Measurements from ENCODE around the gene PKIB.

Gene PKIB

DNA sequence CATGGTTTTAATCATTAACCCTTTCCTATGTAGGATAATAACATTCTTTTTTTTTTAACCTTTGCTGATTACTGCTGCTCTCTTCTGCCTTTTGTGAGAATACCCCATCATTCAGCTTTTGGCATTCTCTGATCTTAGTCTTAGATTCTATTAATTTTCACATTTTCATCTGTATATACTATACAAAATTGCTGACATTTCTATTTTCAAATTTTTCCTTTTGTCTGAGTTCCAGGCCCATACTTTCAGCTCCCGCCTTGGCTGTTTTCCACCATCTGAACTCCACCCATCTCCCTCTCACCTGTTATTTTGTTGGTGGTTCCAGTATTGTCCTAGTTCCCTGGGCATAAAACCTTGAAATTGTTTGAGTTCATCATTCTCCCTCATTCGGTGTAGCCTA lies 59.2 kb downstream of the PKIB start:
- DNase-seq (ENCODE audit: low read depth), result no peak

DNA sequence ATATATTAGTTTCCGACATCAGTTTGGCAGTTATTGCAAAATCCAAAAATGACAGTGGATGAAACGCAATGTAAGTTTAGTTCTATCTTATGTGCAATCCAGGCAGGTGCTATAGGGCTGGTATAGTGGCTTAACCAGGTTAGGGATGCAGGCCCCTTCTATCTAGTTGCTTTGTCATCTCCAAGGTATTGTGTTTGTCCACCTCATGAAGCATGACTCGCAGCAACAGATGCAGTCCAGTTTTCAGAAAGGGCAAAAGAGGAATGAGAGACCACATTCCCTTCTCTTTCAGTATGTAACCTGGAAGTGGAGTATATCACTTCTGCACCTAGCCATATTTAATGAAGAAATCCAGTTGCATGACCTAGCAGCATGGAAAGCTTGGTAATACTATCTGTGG lies 59.7 kb downstream of the PKIB start:
- no peak for DNase-seq (ENCODE audit: low read depth)

DNA sequence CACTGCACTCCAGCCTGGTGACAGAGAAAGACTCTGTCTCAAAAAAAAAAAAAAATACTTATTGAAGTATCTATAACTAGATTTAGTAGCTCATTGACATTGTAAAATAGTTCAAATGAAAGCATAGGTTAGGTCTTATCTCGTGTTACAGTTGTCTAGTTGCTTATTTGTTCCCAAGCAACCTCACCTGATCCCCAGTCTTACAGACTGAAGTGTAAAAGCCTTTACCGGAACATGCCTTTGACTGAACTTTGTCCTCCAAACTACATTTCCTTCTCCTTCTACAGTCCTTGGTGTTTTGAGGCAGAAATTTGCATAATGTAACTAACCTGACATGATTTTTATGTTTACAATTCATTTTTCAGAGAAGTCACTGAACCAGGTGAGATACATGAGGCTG lies 61.0 kb downstream of the PKIB start:
- DNase-seq (ENCODE audit: low read depth), result no peak

DNA sequence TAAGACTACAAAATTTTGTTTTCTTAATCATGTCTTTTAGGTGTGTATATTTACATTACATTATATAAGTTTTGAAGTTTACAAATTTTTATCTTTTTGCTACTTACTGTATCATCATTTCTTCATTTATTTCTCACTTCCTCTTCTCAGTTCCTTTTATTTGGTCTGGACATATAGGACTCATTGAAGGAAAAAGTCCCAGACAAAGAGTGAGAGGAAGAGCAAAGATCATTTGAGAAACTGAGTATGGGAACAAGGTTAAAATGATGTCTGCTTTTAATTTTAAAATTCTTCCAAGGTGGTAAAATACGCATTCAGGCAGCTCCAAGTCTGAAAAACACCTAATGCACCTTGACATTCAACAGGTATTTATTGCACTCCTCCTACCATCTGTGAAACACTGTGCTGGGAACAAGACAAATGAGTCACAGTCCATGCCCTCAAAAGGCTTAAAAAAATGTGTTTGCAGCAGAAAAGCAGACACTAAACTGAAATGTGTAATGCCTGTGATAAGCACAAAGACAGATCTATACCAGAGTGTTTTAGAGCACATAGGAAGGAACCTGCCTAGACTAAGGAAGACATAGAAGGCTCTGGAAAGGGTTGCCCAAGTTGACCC lies 63.2 kb downstream of the PKIB start:
- DNase-seq (ENCODE audit: low read depth), result no peak

DNA sequence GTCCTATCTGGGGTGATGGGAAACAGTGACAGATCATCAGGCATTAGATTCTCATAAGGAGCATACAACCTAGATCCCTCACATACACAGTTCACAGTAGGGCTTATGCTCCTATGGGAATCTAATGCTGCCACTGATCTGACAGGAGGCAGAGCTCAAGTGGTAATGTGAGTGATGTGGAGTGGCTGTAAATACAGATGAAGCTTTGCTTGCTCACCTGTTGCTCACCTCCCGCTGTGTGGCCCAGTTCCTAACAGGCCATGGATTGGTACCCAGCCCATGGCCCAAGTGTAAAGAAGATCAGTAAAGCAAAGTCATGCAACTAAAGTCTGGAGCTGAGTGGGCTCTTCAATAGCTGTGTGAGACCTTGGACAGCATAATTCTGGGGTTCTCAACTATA lies 65.9 kb downstream of the PKIB start:
- DNase-seq (ENCODE audit: low read depth), result no peak

DNA sequence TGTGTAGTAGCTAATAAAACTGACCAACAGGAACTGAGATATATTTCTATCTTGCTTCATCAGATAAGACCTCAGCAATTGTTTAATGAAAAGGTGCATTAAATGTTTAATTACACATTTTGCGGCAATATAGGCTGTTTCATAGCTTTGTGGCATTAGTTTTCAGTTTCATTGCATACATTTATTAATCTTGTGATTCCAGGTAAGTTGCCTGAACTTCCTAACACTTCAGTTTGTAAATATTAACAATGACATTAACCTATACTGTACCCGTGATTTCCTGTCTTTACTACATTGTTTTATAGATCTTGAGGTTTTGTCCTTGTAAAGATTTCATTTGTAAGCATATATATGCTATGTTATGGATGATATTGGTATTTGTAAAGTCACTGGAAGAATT lies 66.5 kb downstream of the PKIB start:
- DNase-seq (ENCODE audit: low read depth), result no peak

DNA sequence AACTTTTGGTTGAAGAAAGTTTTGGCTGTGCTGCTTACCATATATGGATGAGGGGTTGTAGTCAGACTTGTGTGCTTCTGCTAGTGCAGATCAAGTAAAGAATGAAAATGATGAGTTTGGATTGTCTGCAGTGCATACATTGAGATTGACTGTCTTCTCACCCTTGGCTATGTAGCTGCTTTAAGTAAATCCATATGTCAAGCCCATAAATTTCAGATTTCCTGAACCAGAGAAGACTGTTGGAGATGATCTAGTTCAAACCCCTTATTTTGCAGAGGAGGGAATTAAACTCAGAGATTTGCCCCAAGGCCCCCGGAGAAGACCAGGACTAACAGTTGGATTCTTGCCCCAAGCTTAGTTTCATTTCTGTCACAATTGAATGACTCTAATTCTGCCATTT lies 67.2 kb downstream of the PKIB start:
- no peak for DNase-seq (ENCODE audit: low read depth)

DNA sequence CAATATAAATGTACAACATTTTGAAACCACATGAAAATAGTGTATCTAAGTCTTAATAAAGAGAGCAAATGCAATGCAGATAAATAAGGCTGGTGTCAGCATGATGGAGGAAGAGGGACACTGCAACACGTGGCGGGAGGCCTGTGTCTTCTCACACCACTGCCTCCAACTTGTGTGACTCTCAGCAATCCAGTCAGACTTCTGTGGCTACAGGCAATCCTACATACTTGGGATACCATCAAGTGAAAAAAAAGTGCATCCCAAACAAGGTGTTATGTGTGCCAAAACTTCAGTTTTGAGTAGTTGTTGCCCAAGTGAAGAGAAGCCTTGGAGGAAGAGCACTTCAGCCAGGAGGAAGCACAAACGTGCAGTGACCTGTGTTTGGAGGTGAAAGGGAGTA lies 68.6 kb downstream of the PKIB start:
- no peak for DNase-seq (ENCODE audit: low read depth)

DNA sequence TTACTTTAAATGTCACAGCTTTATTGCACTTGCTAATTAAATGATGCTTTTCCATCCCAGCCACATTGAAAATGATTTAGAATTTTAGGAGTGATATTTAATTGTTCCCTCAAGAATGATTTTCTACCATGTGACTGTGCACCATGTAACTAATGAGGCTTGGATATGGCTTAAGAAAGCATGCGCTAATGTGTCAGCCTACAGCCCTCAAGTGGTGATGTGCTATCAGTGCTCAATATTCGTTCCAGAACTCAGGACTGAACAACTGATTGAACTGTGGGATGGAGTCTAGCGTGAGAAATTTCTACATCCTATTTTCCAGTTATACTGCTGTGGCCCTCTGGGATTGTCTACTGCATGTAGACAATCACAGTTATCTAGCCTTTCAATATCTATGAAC lies 71.5 kb downstream of the PKIB start:
- DNase-seq (ENCODE audit: low read depth), result no peak

DNA sequence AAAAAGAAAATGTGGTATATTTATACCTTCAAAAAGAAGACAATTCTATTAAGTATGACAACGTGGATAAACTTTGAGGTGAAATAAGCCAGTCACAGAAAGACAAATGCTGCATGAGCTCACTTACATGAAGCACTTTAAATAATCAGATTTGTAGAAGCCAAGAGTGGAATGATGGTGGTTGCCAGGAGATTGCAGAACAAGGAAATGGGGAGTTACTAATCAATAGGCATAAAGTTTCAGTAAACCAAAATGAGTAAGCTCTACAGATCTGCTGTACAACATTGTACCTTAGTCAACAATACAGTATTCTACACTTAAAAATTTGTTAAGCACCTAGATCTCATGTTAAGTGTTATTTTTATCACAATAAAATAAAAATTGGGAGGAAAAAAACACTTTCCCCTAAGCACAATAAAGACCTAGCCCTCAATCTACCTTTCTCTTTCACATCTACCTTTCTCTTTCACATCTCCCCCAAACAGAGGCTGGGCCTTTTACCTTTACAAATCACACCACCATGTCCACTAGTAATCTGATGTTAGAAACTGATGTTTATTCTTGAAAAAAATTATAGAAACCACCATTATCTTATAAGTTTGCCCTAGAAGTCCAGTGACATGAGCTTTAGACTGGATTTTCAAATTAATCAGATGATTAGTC lies 73.9 kb downstream of the PKIB start:
- DNase-seq (ENCODE audit: low read depth), result no peak

DNA sequence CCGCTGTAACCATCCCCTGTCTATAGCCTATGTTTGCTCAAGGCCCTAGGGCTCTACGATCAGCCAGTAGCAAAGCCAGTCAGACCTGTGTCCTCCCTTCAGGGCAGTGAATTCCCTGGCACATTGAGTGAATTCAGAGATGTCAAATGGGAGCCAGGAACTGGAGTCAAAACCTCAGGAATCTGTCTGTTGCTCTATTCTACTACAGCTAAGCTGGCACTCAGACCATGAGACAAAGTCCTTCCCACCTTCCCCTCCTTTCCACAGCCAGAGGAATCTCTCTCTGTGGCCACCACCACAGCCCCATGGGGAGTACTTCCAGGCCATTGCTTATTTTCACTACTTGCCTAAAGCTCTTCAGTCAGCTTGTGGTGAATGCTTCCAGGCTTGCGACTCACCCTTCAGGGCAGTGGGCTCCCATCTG lies 82.0 kb downstream of the PKIB start:
- peak; percentile 36 for DNase-seq (ENCODE audit: low read depth)

DNA sequence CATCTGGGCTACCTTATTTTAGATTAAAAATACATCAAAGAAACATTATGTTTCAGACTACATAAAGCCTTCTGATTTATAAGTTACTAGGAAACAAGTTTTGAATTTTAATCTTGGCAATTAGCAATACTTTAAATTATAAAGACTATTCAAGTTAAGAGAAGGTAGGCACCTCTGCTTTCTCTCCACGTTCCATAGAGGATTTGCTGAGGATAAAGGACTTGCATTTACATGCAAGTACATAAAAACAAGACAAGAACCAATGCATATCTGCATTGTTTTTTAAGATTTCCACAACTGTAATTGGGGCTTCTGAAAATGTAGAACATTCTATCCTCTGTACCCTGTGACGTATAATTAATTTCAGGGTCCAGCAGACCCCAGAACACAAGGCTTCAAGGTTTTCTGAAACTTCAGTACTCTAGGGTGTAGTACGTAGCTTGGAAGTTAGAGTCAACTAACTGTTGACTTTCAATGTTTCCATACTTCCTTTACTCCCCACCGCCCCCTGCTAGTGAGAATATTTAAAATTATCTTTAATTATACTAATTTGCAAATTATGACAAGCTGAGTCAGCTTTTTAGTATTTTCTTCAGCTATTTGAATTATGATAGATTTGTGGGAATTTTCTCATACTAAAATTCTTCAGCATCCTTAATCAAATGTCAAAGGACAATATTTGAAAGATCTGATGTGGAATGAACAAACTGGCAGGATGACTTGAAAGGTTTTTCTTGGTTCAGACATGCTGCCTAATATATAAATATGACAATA lies 82.8 kb downstream of the PKIB start:
- DNase-seq (ENCODE audit: low read depth), result no peak

DNA sequence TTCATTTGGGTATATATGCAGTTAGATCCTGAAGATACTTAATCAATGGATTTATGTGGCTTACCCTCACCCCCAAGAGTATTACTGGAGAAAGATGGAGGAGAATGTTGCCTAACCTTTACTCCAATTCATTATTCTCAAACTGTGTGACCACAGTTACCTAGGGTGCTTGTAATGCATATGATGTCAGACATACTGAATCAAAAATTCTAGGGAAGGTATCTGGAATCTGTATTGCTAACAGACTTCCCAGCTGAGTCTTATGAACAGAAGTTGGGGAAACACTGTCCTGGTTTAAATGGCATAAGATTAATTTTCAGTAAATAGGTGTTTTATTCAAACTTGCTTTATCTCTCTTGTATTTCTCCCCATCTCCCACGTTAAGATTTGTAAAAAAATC lies 83.9 kb downstream of the PKIB start:
- no peak for DNase-seq (ENCODE audit: low read depth)

DNA sequence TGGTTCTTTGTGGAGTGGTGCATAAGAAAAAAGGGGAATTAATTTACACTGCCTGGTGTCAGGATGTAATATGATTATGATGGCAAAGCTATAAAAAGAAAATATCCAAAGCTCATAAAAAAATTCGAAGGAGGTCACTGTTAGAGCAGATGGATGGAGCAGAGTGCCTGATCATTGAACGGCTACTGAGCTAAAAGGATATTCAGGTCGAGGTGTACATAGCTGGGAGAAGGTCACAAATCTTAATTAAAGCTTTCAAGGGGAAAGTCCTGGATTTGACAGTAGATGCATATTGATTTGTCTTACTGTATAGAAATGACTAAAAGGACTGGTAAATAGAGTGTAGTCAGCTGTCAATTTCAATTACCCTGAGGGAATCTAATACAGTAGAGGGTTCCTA lies 84.4 kb downstream of the PKIB start:
- DNase-seq (ENCODE audit: low read depth), result no peak

DNA sequence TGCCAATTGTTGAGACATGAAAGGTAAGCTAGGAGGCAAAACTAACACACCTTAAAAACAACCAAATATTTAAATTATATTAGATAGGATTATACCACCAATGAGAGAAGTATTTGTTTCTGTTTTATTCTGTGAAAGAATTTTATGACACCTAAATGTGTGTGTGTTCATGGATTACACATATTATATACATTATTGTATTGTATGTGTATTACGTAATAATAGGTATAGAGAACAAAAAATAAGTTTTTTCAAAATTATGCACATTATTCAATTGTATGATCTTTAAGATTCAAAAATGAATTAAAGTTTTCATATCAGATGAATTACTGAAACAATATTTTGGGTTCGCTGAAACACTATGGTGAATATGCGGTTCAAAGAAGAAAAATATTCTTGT lies 85.0 kb downstream of the PKIB start:
- no peak for DNase-seq (ENCODE audit: low read depth)

DNA sequence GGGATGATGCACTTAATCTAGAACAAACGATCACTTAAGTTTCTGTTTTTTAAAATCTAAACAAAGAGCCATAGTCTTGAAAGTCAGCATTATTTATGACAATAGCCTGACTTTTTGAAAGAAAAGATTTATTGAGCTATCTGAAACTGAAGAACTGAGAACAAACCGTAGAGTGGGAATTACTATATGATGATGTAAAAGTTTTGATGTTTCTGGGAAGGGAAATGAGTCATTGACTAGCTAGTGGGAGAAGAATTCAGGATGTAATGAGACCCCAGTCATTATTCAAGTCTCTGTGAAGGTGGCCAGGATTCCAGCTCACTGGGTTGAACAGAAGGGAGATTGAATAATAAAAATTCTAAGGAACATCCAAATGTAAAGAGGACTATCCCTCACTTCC lies 85.9 kb downstream of the PKIB start:
- DNase-seq (ENCODE audit: low read depth), result peak; percentile 12

DNA sequence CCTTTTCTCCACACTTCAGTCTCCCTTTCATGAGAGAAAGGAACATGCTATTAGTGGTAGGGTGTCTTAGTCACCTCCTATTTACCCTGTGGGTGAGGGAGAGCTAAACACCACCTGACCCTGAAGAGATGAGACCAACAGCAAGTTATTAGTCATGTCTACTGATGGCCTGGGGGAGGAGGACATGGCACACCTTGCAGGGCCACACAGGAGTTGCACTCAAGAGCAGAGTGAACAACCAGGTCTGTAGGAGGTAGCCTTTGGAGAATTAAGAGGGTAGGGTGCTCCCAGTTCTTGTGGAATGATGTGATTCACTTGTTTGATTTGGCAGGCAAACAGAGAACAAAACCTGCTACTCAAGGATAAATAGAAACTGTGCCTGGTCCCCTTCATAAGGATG lies 86.6 kb downstream of the PKIB start:
- no peak for DNase-seq (ENCODE audit: low read depth)

DNA sequence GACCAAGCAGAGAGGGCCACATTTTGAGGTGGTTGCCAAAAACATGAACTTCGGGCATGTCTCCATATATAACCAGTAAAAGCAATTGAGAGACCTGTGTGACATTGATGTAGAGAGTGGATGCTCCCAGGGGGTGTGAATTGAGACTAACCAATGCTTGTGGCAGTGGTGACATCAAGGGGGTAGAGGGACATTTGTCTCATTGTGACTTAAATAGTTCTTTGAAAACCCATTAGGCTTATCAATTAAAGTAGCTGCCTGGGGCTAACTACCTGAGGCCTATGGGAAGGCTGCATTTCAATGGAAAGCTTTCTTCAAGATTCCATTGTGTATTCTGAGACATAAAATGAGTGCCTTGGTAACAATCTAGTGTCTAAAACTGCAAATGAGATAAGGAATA lies 87.3 kb downstream of the PKIB start:
- no peak for DNase-seq (ENCODE audit: low read depth)

DNA sequence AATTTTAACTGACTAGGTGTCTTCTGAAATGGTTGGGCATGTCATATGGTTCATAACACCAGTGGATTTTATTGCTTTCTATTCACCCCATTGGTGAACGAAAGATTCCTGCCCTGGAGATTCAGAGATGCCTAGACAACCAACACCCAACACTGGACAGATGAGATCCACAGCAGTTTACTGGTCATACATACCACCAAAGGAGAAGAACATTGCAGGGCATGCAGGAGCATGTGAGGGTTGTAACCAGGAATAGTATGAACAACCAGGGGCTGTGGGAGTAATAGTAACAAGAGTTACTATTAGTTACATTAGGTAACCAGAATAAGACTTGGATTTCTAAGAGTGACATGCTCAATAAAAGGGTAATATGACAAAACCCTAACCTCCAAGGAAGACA lies 91.5 kb downstream of the PKIB start:
- no peak for DNase-seq (ENCODE audit: low read depth)

DNA sequence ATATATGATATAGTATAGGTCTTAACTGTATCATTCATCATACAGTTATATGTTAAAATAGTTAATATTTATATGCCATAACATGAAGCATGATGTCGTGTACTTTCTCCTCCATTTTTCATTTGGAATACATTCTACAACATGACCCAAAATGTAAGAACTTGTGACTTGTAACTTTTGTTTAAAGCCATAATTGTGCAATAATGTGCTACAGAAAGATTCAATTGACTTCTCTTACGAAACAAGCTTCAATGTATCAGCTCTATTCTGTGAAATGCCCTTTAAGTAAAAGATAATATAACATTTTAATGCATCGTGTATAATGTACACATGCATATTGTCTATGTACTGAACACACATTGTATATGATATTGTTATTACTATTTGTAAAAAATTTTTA lies 92.6 kb downstream of the PKIB start:
- no peak for DNase-seq (ENCODE audit: low read depth)

DNA sequence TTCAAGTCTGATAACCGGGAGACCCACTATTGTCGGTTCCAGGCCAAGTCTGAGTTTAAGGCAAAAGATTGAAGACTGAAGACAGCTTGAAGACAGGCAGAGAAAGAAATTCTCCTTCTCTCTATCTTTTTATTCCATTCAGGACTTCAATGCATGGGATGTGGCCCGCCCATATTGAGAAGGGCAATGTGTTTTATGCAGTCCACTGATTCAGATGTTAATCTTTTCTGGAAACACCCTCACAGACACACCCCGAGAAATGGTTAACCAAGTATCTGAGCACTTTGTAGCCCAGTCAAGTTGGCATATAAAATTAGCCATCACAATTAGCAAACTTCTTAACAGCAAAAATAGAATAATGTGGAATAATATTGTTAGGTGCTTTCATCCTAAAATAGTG lies 93.9 kb downstream of the PKIB start:
- no peak for DNase-seq (ENCODE audit: low read depth)

DNA sequence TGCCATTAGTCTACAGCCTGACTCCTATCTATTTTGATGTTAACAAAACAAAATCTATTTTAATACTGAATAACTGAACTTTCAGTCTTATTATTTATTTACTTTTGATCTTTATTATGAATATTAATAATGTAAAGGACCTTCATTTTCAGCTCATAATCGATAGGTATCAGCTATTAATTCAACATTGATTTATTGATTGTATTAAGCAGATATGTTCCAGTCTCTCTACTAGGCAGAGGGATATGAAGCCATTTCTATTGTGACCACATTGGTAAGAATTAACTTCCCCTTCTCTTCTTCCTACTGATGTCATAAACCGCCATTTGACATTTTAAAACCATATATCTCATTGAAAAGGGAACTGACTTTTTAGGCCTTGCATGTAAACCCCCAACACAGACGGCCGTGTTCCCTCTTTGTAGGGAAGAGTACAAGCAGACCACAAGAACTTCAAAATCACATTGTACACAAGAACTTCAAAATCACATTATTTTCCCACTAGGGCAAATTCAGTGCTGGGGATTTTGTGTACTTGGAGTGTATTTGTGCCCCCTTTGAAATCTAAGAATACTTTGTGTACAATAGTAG lies 99.8 kb downstream of the PKIB start:
- DNase-seq (ENCODE audit: low read depth), result no peak

Data from GM04503 (cell line).